Pancreas (tissue), 10 donors: Measurements from ENCODE around the gene RGP1. TPM values are rescaled to one million over a fixed set of nuclear protein-coding genes. Genes with fewer than 3 reads are reported as not detected.
A peak's percentile ranks its signal among the peaks of the same experiment; 100 is the strongest.

Source experiments
- ATAC-seq, 4 donors: fragments of 200-7000 bp; cut with Tn5 transposase; one replicate each; pipeline versions ENCODE4 v1.8.0 to v1.9.1; 2020; ENCODE audit warnings: mild to moderate bottlenecking in 4 of 4, moderate library complexity in 4 of 4
- DNase-seq, 6 donors: peaks; one replicate each; pipeline ENCODE4 v3.0.0-alpha.2; 2020
- FAIRE-seq: peaks from 2 replicates; lab custom pipeline; 2012; peaks lifted over from hg19 to GRCh38; lab: Jason Lieb, UNC
- H3K27ac ChIP-seq, 4 donors: fragments of 200-600 bp; sonication (generic); 1 replicate in 3 of 4; 2 replicates in 1 of 4; pipeline versions ENCODE4 v1.5.0 to v1.8.0; 2020
- H3K27me3 ChIP-seq, 4 donors: fragments of 200-600 bp; one replicate each; pipeline ENCODE4 v1.8.0; 2021
- H3K36me3 ChIP-seq, 3 donors: fragments of 200-600 bp; sonication (generic) in 1 of 3; one replicate each; pipeline versions ENCODE4 v1.5.0 to v1.8.0; 2020 to 2021
- H3K4me1 ChIP-seq, 3 donors: fragments of 200-600 bp; one replicate each; pipeline ENCODE4 v1.8.0; 2021
- H3K4me3 ChIP-seq, 4 donors: fragments of 200-600 bp; sonication (generic) in 2 of 4; one replicate each; pipeline versions ENCODE4 v1.5.0 to v1.8.0; 2020 to 2021
- H3K9me3 ChIP-seq, 4 donors: fragments of 200-600 bp; one replicate each; pipeline ENCODE4 v1.8.0; 2021
- WGBS, 2 donors: extraction: QIAGEN DNeasy Blood & Tissue Kit; methylation state at CpG; one replicate each; pipeline ENCODE4 v1.1.7; 2013; 5-methylcytosine and 5-hydroxymethylcytosine counted together
- intact Hi-C, 3 donors: fragments of 100-400 bp; cut with DNase I; formaldehyde crosslinking; loops; one replicate each; pipeline versions ENCODE4 v1.11.1 to v1.14.2; 2022
- polyA plus RNA-seq, 2 donors: library from polyadenylated mRNA; stranded (reverse); fragments of 200-250 nt; gene quantifications; one replicate each; pipeline ENCODE4 v1.2.3, GENCODE V29; 2013
- total RNA-seq, 6 donors: library from RNA; stranded (reverse); fragmentation: NEBNext Ultra II Directional in 4 of 6; extraction: Animal tissue kit (Norgen Biotek cat#: 25700) in 4 of 6; gene quantifications; one replicate each; pipeline versions ENCODE4 v1.2.1 to v1.2.4, GENCODE V29; 2021 to 2023
- TF ChIP-seq, protein P1 (sequence below), 4 donors: fragments of 200-600 bp; sonication (generic) in 3 of 4; IDR thresholded peaks; one replicate each; pipeline versions ENCODE4 v1.5.0 to v1.8.0; 2021; ENCODE audit warnings: antibody characterized with exemption in 4 of 4
- donor health status: healthy with polysubstance abuse.
- donor health status: DM: no; HTN: no; CAD: no; lungs with moderate emphysema.
- donor health status: DM: no; HTN: no; CAD: no.
- donor health status: control.
- donor health status: control.
- donor health status: Bipolar disorder and iron deficiency.
- donor health status: DM: yes; HTN: yes; CAD: no.
- donor health status: DM: no; HTN: no; CAD: no.
- donor health status: DM: no; HTN: no; CAD: no.
- donor health status: DM: yes; HTN: yes; CAD: no.

Gene RGP1
- total and polyA plus RNA-seq, 8 donors: 6.8 to 18.3 (median 13.8) TPM

DNA sequence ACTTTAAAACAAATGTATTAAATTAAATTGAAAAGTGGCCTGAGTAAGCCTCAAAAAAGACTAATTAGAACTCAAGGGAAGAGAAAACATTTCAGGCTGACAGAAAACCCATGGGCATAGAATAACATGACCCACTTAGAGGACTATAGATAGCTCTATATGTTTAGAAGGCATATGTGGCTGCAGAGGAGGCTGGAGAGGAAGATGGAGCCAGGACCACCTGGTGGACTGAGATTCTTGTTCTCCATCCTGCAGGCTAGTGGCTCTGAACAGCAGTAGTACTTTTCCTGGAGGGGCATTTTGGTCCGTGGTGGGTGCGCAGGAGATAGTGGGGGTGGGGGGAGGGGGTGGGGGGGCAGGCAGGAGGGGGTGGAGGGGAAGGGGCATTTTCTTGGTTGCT lies 32.0 kb downstream of the RGP1 start:
- Histone ChIP-seq H3K27me3 (no peaks in the 10 kb centered on the region), H3K4me3 (no peak overlapping the region), H3K4me1 (no peaks in the 10 kb centered on the region), H3K36me3 (no peaks in the 10 kb centered on the region), H3K9me3 (no peaks in the 10 kb centered on the region), H3K27ac (no peak overlapping the region)
- 66 to 75% methylated on average over 2 of the region's 2 CpGs for WGBS, 2 donors
- ATAC-seq (no peak), DNase-seq (no peak), FAIRE-seq (no peak)
- intact Hi-C loops: no loop called here
- TF ChIP-seq, protein P1, sequence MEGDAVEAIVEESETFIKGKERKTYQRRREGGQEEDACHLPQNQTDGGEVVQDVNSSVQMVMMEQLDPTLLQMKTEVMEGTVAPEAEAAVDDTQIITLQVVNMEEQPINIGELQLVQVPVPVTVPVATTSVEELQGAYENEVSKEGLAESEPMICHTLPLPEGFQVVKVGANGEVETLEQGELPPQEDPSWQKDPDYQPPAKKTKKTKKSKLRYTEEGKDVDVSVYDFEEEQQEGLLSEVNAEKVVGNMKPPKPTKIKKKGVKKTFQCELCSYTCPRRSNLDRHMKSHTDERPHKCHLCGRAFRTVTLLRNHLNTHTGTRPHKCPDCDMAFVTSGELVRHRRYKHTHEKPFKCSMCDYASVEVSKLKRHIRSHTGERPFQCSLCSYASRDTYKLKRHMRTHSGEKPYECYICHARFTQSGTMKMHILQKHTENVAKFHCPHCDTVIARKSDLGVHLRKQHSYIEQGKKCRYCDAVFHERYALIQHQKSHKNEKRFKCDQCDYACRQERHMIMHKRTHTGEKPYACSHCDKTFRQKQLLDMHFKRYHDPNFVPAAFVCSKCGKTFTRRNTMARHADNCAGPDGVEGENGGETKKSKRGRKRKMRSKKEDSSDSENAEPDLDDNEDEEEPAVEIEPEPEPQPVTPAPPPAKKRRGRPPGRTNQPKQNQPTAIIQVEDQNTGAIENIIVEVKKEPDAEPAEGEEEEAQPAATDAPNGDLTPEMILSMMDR (IDR thresholded peaks at IDR 0.05): no peak

DNA sequence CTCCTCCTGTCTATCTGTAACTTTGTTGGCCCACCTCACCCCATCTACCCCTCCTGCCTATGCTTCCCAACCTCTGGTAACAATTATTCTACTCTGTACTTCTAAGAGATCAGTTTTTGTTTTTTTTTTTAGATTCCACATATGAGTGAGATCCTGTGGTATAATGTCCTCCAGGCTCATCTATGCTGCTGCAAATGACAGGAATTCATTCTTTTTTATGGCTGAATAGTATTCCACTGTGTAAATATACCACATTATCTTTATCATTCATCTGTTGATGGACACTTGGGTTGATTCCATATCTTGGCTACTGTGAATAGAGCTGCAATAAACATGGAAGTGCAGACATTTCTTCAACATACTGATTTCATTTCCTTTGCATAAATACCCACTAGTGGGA lies 34.3 kb downstream of the RGP1 start:
- DNase-seq: no peak
- no peak overlapping the region for H3K4me3 ChIP-seq
- ATAC-seq: no peak
- no peaks in the 10 kb centered on the region for H3K27me3 ChIP-seq
- FAIRE-seq: no peak
- intact Hi-C loops: no loop called here
- no peaks in the 10 kb centered on the region for H3K9me3 ChIP-seq
- H3K27ac ChIP-seq: no peak overlapping the region
- TF ChIP-seq, protein P1 (IDR thresholded peaks at IDR 0.05): no peak
- no peaks in the 10 kb centered on the region for H3K4me1 ChIP-seq
- no peaks in the 10 kb centered on the region for H3K36me3 ChIP-seq

DNA sequence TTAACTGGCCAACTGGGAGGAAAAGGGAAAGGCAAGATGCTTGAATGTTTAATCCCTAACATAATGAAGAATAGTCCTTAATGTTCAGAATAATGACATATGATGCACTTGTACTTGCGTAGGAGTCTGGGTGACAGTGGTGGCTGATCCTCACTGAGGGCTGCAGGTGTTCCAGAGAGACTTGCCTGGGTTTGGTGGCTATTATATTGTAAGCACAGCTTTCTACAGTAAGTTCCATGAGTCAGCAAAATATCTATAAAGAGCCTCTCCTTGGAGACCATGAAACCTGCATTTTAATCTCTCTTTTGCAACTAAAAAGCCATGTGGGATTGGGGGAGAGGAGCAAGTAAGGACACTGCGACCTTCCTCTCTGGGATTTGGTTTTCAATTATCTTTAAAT lies 40.5 kb downstream of the RGP1 start:
- 90 to 91% methylated on average over 2 of the region's 2 CpGs for WGBS, 2 donors
- no peaks in the 10 kb centered on the region for H3K4me1 ChIP-seq
- H3K4me3 ChIP-seq: no peak overlapping the region
- intact Hi-C loops: loop anchor here in 1 of 3 donors (5.0 kb wide), 1 partner anchor 83 kb away; the partner anchor contains the start of gene OR13J1
- H3K36me3 ChIP-seq: no peaks in the 10 kb centered on the region
- TF ChIP-seq, protein P1 (IDR thresholded peaks at IDR 0.05): no peak
- ATAC-seq (no peak), DNase-seq (no peak), FAIRE-seq (no peak)
- no peaks in the 10 kb centered on the region for H3K27me3 ChIP-seq
- H3K27ac ChIP-seq: no peak overlapping the region
- no peaks in the 10 kb centered on the region for H3K9me3 ChIP-seq

DNA sequence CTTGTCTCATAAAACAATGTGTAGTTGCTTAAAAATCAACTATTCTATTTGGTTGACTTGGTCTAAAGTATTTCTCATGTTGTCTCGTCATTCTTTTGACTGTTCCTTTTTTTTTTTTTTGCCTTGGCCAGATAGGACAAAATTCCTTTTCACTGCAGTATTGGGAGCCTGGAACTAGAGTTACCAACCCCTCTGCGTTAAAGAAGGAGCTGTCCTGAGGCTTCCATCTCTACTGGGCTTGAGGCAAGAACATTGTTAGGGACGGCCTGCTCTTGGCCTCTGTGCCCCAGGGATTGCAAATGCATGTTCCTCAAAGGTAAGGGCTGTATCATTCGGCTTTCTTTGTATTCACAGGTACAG lies 40.9 kb downstream of the RGP1 start:
- intact Hi-C loops: loop anchor here (5.0 to 10.0 kb wide), 3 partner anchors 85 to 102 kb away; partner anchors contain the start of gene OR13J1 (in 1 of the 3)
- ATAC-seq: peak in 1 of 4 donors; percentile 10
- no peak overlapping the region for H3K27ac ChIP-seq
- no peak for DNase-seq
- TF ChIP-seq, protein P1 (IDR thresholded peaks at IDR 0.05): no peak
- H3K9me3 ChIP-seq: no peaks in the 10 kb centered on the region
- no peak for FAIRE-seq
- H3K27me3 ChIP-seq: no peaks in the 10 kb centered on the region
- no peaks in the 10 kb centered on the region for H3K36me3 ChIP-seq
- 27 to 32% methylated on average over 4 of the region's 4 CpGs for WGBS, 2 donors
- no peak overlapping the region for H3K4me3 ChIP-seq
- no peaks in the 10 kb centered on the region for H3K4me1 ChIP-seq

DNA sequence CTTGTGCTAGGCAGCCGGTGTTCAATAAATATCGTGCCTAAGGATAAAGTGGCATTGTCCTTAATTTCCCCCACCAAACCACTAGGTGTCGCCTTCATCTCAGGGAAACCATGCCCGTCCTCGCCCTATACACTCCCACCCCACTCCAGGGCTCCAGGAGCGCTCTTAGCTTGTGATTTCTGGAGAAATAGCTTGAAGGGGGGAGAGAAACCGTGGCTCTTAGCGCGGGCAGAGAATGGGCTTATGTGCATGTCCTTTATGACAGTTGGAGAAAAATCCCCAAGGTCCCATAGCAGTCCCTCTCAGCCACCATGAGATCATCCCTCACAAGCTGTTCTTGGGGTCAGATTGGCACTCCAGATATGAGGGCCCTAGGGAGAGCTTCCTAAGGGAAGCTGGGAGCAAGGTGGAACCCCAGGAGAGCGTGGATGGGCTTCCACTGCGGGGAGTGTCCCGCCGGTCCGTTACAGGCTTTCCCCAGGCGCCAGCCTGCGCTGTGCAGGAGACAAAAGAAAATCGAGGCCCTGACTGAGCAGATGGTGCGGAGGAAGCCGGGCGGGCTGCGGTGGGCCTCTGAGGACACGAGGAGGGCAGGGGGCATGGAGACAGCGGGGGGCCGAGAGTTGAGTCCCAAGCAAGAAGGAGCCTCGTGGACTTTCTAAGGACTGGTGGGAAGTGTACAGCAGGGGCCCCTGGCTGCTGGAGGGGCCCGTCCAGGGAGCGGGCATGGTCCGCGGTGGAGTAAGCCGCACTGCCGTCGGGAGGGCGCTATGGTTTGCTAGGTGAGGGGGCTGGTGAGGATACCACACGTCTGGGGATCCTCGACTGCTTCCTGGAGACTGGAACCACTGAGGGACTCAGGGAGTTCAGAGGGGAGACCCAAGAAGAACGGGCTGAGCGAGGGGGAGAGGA lies 41.6 kb downstream of the RGP1 start:
- WGBS, 2 donors: 55 to 61% methylated on average over 37 of the region's 37 CpGs
- Histone ChIP-seq H3K4me1 (no peaks in the 10 kb centered on the region), H3K9me3 (no peaks in the 10 kb centered on the region), H3K27ac (no peak overlapping the region), H3K27me3 (no peaks in the 10 kb centered on the region), H3K36me3 (no peaks in the 10 kb centered on the region), H3K4me3 (no peak overlapping the region)
- intact Hi-C loops: loop anchor here (5.0 to 10.0 kb wide), 3 partner anchors 84 to 102 kb away; partner anchors contain the start of gene OR13J1 (in 1 of the 3)
- no peak for FAIRE-seq
- ATAC-seq: peak; percentile 92 to 97 (median 94)
- DNase-seq: peak in 4 of 6 donors; percentile 47 to 65 (median 48)
- TF ChIP-seq, protein P1 (IDR thresholded peaks at IDR 0.05): peak; percentile 50 to 74 (median 62)
